ENCODE data around the gene SH3RF3.

- TF ChIP-seq EZH2 (IDR thresholded peaks at IDR 0.05; ENCODE audit: low read length): peak; percentile 31
- TF ChIP-seq, protein P1, sequence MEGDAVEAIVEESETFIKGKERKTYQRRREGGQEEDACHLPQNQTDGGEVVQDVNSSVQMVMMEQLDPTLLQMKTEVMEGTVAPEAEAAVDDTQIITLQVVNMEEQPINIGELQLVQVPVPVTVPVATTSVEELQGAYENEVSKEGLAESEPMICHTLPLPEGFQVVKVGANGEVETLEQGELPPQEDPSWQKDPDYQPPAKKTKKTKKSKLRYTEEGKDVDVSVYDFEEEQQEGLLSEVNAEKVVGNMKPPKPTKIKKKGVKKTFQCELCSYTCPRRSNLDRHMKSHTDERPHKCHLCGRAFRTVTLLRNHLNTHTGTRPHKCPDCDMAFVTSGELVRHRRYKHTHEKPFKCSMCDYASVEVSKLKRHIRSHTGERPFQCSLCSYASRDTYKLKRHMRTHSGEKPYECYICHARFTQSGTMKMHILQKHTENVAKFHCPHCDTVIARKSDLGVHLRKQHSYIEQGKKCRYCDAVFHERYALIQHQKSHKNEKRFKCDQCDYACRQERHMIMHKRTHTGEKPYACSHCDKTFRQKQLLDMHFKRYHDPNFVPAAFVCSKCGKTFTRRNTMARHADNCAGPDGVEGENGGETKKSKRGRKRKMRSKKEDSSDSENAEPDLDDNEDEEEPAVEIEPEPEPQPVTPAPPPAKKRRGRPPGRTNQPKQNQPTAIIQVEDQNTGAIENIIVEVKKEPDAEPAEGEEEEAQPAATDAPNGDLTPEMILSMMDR (optimal IDR thresholded peaks at IDR 0.05 in 1 of 3, IDR thresholded peaks at IDR 0.05 in 1 of 3, conservative IDR thresholded peaks at IDR 0.05 in 1 of 3; ENCODE audit: extremely low read depth in 1 of 3, insufficient read depth in 2 of 3, low read length in 3 of 3): no peak
These were observed 3.2 kb upstream of the SH3RF3 start for GRCh38 chr2:109125593-109126500.

Measured in keratinocyte (primary cell).